GM18873 (cell line): Measurements from ENCODE around the gene TLK1.
A peak's percentile ranks its signal among the peaks of the same experiment; 100 is the strongest.
"Not testable (repeated sequence)": the region's sequence is repeated elsewhere in the genome, so short reads cannot be mapped to it uniquely, and the experiment has no call there.

Experiments
- ATAC-seq: cut with Tn5 transposase; IDR thresholded peaks from one replicate; pipeline ENCODE4 v1.9.1; 2021; ENCODE audit warnings: mild to moderate bottlenecking, moderate library complexity, moderate number of reproducible peaks; ENCODE audit not compliant: unreplicated experiment, low FRiP score

The TLK1 gene

DNA sequence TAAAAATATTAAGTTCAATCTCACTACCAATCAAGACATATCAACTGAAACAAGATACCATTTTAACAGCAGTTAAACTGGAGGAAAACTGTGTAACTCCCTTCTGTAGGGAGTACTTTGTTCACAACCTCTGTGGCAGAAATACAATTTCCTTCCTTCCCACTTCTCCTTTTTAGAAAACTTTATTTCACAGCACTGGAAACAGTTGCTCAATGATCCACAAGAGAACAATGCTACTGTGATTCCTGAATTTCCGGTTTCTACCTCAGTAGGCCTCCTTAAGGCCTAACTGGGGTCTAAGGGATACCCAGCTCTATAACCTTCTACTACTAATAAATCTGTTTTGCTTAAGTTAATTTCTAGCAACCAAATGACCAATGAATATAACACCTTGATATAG is 14.1 kb downstream of the TLK1 start:
- no peak for ATAC-seq

DNA sequence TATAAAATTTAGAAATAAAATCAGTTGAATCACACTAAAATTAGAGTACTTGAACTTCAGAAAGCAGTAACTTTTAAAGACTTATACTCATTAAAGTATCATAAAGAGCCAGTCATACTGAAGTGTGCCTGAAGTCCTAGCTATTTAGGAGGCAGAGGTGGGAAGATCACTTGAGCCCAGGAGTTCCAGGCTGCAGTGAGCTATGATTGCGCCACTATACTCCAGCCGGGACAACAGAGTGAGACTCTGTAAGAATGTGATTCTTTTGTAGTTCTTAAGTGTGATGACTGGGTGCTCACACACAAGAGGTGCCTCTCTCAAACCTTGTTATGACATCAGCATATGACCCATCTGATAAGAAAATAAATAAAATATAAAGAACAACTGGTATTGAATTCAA is 14.6 kb downstream of the TLK1 start:
- ATAC-seq, result no peak

DNA sequence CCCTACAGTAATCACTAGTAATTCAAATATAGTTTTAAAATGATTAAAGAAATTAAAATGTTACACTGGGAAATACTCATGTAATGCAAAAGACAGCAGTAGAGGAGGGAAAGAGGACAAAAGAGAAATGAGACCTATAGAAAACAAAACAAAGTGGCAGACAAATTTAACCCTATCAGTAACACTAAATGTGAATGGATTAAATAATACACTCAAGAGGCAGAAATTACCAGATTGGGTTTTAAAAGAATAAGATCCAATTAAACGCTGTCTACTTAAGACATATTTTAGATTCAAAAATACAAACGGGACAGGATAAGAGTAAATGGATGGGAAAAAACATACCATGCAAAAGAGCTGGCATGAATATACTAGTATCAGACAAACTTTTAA is 17.0 kb downstream of the TLK1 start:
- no peak for ATAC-seq

DNA sequence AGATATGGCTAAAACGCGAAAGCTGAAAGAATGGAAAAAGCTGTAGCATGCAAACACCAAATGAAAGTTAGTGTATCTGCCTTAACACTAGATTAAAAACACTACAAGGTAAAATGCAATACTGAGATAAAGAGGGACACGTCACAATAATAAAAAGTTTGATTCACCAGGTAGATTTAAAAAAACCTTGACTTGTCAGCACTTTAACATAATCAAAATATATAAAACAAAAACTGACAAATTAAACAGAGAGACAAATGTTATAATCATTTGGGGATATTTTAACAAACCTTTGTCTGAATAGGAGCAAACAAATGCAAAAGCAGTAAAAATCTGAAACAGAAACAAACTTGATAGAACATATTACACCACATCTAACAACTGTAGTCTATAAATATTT is 18.3 kb downstream of the TLK1 start:
- no peak for ATAC-seq

DNA sequence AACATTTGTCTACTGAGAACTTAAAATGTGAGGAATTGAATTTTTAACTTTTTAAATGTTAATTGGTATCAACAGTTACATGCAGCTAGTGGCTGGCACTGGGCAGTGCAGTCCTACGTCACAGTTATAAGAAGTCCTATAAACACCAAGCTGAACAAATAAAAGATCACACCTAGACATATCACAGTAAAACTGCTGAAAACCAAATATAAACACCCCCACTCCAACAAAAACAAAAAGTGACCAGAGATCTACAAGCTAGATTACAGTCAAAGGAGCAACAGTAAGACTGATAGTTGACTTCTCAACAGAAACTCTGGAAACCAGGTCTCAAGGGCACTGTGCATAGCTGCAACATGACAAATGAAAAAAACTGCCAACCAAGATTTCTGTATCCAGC is 19.4 kb downstream of the TLK1 start:
- ATAC-seq, result no peak

DNA sequence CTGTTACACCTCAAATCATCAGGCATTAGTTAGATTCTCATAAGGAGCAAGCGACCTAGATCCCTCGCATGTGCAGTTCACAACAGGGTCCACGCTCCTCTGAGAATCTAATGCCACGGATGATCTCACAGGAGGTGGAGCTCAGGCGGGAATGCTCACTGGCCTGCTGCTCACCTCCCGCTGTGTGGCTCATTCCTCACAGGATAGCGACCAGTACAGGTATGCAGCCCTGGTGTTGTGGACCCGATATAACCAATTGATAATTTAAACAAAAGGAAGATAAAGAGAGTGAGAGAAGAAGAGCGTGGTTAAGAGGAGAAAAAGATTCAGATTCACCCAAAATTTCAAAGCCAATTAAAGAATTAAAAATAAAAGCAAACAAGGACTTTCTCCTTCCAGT is 20.8 kb downstream of the TLK1 start:
- ATAC-seq, result no peak

DNA sequence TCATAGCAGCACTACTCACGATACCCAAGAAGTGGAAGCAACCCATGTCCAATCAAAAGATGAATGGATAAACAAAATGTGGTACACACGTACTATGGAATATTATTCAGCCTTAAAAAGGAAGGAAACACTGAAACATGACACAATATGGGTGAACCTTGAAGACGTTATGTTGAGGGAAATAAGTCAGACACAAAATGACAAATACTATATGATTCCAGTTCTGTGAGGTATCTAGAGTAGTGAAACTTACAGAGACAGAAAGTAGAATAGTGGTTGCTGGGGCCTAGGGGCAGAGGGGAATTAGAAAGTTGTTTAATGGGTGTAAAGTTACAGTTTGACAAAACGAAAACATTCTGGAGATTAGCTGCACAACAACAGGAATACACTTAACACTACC is 24.7 kb downstream of the TLK1 start:
- peak; percentile 72 for ATAC-seq

DNA sequence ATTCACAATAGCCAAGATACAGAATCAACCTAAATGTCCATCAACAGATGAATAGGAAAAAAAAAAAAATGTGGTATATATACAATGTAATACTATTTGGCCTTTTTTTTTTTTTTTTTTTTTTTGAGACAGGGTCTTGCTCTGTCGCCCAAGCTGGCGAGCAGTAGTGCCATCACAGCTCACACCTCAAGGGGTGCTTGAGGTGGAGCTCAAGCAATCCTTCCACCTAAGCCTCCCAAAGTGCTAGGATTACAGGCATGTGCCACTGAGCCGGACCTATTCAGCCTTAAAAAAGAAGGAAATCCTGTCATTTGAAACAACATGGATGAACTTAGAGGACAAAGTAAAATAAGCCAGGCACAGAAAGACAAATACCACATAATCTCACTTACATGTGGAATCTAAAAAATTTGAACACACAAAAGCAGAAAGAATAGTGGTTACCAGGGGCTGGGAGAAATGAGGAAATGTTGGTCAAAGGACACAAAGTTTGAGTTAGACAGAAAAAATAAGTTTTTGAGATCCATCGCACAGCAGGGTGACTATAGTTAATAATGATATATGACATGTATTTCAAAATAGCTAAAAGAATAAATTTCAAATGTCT is 26.0 kb downstream of the TLK1 start:
- no peak for ATAC-seq

DNA sequence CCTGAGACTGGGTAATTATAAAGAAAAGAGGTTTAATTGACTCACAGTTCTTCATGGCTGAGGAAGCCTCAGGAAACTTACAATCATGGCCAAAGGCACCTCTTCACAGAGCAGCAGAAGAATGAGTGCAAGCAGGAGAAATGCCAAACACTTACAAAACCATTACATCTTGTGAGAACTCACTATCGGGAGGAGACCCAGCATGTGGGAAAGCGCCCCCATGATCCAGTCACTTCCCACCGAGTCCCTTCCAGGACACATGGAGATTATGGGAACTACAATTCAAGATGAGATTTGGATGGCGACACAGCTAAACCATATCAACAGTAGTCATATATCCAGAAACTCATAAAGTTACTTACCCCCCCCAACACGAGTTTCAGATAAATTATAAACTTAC is 28.6 kb downstream of the TLK1 start:
- no peak for ATAC-seq

DNA sequence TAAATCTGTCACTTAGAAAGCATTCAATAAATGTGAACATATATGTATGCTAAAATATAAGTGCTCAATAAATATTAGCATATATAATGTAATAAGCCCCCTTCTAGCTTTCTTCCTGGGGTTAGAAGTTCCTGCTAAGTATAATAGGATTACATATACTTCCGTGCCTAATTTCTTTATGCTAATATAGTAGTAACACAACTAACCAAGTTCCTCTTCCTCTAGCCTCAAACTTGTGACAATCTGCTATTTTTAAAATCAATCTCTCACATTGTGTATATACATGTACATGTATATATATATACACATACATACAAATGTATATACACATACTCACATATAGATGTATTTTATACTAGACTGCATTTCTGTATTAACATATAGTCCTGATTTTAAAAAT is 32.2 kb downstream of the TLK1 start:
- ATAC-seq, result no peak

DNA sequence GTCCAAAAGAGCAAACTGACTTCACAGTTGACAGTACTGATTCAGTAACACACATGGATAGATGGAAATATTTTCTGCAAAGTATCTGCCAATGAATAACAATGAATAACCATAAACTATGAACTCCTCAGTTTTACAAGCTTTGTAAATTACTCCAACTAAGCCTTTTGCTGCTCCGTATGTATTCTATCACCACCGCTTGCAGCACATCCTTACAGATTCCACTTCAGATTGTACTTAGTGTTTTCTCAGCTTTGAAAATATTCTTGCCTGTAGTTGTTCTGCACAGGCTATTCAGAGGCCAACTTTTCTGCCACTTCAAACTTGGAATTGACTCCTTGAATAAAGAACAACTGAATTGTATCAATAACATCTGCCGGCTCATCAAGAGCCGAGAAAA is 36.2 kb downstream of the TLK1 start:
- ATAC-seq, result no peak

DNA sequence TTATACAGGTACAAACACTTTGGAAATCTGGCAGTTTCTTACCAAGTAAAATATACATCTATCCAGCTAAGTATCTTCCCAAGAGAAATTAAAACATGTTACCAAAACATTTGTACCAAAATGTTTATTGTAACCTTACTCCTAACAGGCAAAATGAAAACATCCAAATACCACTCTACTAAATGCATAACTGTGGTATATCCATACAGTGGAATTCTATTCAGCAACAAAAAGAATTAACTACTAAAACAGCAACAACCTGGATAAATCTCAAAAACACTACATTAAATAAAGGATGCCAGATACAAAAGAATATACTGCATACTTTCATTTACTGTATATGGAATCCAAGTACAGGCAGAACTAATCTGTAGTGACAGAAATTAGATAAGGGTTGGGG is 51.1 kb downstream of the TLK1 start:
- no peak for ATAC-seq

DNA sequence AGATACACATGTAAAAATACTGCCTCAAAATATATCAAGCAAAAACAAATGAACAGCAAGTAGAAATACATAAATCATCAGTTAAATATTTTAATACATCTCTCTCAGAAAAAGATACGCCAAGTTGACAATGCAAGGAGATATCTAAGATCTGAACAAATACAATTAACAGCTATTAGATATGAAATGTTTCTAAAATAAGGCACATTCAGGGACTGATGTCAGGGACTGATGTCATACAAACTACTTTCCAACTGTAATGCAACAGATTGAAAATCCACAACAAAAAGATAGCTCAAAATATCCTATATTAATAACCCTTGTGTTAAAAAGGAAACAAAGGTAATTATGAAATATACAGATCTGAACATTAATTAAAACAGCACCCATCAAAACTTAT is 51.7 kb downstream of the TLK1 start:
- no peak for ATAC-seq

DNA sequence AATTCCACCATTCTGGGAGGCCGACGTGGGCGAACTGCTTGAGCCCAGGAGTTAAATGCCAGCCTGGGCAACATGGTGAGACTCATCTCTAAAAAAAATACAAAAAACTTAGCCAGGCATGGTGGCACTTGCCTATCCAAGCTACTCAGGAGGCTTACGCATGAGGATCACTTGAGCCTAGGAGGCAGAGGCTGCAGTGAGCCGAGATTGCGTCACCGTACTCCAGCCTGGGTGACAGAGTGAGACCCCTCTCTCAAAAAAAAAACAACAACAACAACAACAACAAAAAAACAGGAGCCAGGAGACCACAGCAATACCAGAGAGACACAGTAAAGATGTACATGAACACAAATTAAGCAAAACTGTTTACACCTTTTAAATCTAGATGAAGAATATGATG is 52.9 kb downstream of the TLK1 start:
- ATAC-seq, result no peak

DNA sequence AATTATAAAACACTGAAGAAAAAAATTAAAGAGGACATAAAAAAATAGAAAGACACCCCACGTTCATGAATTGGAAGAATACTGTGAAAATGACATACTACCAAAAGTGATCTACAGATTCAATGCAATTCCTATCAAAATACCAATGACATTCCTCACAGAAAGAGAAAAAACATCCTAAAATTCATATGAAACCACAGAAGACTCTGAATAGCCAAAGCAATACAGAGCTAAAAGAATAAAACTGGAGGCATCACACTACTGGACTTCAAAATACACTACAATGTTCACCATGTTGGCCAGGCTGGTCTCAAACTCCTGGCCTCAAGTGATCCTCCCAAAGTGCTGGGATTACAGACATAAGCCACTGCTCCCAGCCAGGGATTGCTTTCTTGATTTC is 56.3 kb downstream of the TLK1 start:
- no peak for ATAC-seq

DNA sequence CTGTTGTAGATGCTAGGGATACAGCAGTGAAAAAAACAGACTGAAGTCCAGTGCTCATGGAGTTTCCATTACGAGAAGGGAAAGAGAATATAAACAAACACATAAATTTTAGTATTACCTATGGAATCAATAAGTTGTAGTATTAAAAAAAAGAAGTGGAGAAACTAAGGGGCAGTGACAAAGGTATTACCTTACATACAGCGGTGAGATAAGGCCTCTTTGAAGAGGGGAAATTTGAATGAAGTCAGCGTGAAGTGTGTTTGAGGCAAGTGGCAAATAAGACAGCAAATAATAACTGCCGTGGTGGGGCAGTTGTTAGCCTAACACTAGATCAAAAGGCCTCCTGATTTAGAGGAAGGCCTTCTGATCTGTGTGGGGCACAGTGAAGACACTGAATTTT is 57.9 kb downstream of the TLK1 start:
- ATAC-seq, result no peak

DNA sequence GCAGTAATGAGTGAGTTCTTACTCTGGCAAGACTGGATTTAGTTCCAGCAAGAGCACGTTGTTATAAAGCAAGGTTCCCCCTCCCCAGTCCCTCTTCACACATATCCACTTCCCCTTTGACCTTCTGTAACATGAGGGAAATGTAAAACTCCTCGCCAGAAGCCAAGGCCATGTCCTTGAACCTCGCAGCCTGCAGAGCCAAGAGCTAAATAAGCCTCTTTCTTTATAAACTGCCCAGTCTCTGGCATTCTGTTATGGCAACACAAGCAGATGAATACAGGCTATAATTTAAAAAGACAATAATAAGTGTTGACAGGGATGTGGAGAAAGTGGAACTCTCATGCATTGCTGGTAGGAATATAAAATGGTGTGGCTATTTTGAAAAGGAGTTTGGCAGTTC is 60.3 kb downstream of the TLK1 start:
- ATAC-seq, result no peak

DNA sequence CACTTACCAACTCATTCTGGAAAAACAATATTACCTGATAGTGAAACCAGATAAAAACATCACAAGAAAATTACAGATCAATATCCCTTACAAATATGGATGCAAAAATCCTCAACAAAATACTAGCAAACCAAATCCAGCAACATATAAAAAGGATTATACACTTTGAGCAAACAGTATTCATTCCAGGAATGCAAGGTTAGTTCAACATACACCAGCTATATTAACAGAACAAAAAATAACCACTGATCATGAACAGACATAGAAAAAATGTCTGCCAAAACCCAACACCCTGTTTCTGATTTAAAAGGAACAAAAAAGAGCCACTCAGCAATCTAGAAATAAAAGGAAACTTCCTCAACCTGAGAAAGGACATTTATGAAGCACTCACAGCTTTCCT is 62.1 kb downstream of the TLK1 start:
- no peak for ATAC-seq

DNA sequence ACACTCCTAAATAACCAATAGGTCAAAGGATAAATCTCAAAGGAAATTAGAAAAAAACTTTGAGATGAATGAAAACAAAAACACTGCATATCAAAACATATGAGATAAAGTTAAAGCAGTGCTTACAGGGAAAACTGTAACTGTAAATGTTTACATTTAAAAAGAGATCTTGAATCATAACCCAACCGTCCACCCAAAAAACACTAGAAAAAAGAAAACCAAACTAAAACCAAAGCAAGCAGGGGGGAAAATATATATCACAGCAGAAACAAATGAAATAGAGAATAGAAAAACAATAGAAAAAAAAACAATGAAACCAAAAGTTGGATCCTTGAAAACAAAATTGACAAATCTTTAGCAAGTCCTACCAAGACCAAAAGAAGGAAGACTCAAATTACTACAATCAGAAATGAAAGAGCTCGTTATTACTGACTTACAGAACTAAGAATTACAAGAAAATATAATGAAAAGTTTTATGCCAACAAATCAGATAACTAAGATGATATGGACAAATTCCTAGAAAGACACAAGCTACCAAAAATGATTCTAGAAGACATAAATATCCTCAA is 65.6 kb downstream of the TLK1 start:
- ATAC-seq, result no peak

DNA sequence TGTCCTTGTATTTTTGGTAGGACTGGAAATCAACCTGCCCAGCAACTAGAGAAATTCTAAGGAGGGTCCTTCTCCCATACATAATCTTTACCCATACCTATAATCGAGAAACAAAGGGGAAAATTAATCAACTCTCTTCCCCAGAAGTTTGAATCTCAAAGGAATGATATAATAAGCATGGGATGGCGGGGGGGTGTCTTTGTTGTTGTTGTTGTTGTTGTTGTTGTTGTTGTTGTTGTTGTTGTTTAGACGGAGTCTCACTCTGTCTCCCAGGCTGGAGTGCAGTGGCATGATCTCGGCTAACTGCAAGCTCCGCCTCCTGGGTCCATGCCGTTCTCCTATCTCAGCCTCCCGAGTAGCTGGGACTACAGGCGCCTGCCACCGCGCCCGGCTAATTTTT is 69.2 kb downstream of the TLK1 start:
- ATAC-seq, result not testable (repeated sequence)

DNA sequence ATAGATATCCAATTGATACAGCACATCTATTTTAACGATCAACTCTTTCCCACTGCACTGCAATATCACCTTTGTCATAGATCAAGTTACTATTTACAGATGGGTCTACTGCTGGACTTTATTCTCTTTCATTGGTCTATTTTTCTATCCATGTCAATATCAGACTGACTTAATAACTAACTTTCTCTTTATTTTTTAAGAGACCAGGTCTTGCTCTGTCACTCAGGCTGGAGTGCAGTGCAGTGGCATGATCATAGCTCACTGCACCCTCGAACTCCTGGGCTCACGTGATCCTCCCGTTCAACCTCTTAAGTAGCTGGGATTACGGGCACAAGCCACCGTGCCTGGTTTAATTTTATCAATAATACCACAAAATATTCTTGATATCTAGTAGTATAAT is 71.2 kb downstream of the TLK1 start:
- no peak for ATAC-seq

DNA sequence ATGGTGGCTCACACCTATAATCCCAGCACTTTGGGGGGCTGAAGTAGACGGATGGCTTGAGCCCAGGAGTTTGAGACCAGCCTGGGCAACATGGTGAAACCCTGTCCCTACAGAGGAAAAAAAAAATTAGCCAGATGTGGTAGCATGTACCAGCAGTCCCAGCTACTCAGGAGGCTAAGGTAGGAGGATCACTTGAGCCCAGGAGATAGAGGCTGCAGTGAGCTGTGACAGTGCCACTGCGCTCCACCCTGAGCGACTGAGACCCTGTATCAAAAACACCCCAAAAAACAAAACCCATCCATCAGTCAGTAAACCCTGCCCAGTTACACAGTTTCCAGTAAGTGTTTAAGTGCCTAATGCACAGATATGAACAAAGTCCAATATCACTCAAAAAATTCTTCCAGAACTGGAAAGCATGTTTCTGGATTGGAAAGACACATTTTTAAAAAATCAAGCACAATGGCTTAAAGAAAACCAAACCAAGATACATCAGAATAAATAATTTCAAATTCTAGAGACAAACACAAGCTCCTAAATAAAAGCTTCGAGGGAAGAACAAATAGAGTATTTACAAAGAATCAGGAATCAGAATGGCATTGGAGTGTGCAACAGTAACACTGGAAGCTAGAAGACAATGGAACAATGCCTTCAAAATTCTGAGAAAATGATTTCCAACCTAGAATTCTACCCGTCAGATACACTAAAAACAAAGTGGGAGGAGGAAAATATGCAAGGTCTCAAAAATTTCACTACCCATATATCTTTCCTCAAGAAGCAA is 72.4 kb downstream of the TLK1 start:
- ATAC-seq, result no peak
